Ammon's horn (tissue), 1 donor: ENCODE data around the gene MAVS.
A peak's percentile ranks its signal among the peaks of the same experiment; 100 is the strongest.
"Not testable (repeated sequence)": the region's sequence is repeated elsewhere in the genome, so short reads cannot be mapped to it uniquely, and the experiment has no call there.

ENCODE experiments used
- DNase-seq: peaks from one replicate; pipeline ENCODE4 v3.0.0-alpha.2; 2016; ENCODE audit warnings: low spot score

MAVS gene

GRCh38 chr20:3854462-3854871, 7.8 kb downstream of the MAVS start:
- no peak for DNase-seq

- no peak for DNase-seq
Observed at GRCh38 chr20:3857405-3857804, 10.8 kb downstream of the MAVS start.

GRCh38 chr20:3858689-3859088, 12.1 kb downstream of the MAVS start:
- DNase-seq = no peak

- no peak for DNase-seq
Observed at GRCh38 chr20:3861191-3861590, 14.6 kb downstream of the MAVS start.

GRCh38 chr20:3862333-3862732, 15.7 kb downstream of the MAVS start:
- DNase-seq = no peak

GRCh38 chr20:3863317-3863716, 16.7 kb downstream of the MAVS start:
- DNase-seq = no peak

- no peak for DNase-seq
Observed at GRCh38 chr20:3864518-3864917, 17.9 kb downstream of the MAVS start.

- DNase-seq = no peak
Observed at GRCh38 chr20:3865152-3865886, 18.7 kb downstream of the MAVS start.

- no peak for DNase-seq
Observed at GRCh38 chr20:3865887-3866407, 19.3 kb downstream of the MAVS start.

- DNase-seq = no peak
Observed at GRCh38 chr20:3866464-3866863, 19.8 kb downstream of the MAVS start.

GRCh38 chr20:3867802-3868201, 21.2 kb downstream of the MAVS start:
- DNase-seq = no peak

- DNase-seq = no peak
Observed at GRCh38 chr20:3869839-3870634, 23.4 kb downstream of the MAVS start.

GRCh38 chr20:3871550-3872265, 25.1 kb downstream of the MAVS start:
- no peak for DNase-seq

GRCh38 chr20:3873507-3873906, 26.9 kb downstream of the MAVS start:
- DNase-seq = no peak

GRCh38 chr20:3874194-3874844, 27.7 kb downstream of the MAVS start:
- no peak for DNase-seq

- no peak for DNase-seq
Observed at GRCh38 chr20:3875378-3875974, 28.8 kb downstream of the MAVS start.

- no peak for DNase-seq
Observed at GRCh38 chr20:3876000-3876399, 29.4 kb downstream of the MAVS start.

GRCh38 chr20:3876676-3877075, 30.0 kb downstream of the MAVS start:
- DNase-seq = no peak

GRCh38 chr20:3878921-3879274, 32.3 kb downstream of the MAVS start:
- DNase-seq = not testable (repeated sequence)

- peak; percentile 62 for DNase-seq
Observed at GRCh38 chr20:3885715-3886114, 39.1 kb downstream of the MAVS start.

- DNase-seq = no peak
Observed at GRCh38 chr20:3887876-3888620, 41.4 kb downstream of the MAVS start.
